Measurements from ENCODE around the gene PCBD2. TPM values are rescaled to one million over a fixed set of nuclear protein-coding genes. Genes with fewer than 3 reads are reported as not detected.
"Not testable (repeated sequence)": the region's sequence is repeated elsewhere in the genome, so short reads cannot be mapped to it uniquely, and the experiment has no call there.

PCBD2 gene
- total RNA-seq, 1 donor from 2014 or later, result 26.3 TPM

DNA sequence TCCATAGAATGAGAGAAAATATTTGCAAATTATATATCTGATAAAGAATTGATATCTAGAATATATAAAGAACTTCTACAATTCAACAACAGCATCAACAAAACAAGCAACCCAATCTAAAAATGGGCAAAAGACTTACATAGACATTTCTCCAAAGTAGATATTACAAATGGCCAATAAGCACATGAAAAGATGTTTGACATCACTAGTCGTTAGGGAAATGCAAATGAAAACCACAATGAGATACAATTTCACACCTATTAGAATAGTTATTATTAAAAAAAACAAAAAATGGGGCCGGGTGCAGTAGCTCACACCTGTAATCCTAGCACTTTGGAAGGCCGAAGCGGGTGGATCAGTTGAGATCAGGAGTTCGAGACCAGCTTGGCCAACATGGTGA lies 87.2 kb downstream of the PCBD2 start:
- Histone ChIP-seq H3K36me3 (no peaks in the 10 kb centered on the region), H3K4me1 (peaks cover 10% of the 10 kb centered on the region), H3K4me3 (no peak overlapping the region), H3K9me3 (replicated peaks) (peaks cover 6% of the 10 kb centered on the region), H3K27ac (replicated peaks) (no peak overlapping the region), H3K27me3 (ENCODE audit: low read depth) (no peaks in the 10 kb centered on the region)
- TF ChIP-seq CTCF (IDR thresholded peaks at IDR 0.05; ENCODE audit: borderline replicate concordance), result no peak
- intact Hi-C loops (cut with micrococcal nuclease), result no loop called here
- no peak for DNase-seq

DNA sequence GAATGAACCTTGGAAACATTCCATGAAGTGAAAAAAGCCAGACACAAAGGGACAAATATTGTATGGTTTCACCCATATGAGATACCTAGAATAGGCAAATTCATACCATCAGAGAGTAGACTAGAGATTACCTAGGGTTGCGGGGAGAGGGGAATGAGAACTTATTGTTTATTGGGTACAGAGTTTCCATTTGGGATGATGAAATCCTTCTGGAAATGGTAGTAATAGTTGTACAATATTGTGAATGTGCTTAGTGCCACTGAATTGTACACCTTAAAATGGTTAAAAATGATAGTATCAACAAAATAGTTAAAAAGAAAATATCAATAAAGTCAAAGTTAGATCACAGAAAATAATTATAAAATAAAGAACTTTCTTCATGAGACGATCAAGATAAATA lies 88.2 kb downstream of the PCBD2 start:
- DNase-seq, result no peak
- Histone ChIP-seq H3K4me1 (peaks cover 10% of the 10 kb centered on the region), H3K27me3 (ENCODE audit: low read depth) (no peaks in the 10 kb centered on the region), H3K36me3 (no peaks in the 10 kb centered on the region), H3K27ac (replicated peaks) (no peak overlapping the region), H3K4me3 (no peak overlapping the region), H3K9me3 (replicated peaks) (peaks cover 6% of the 10 kb centered on the region)
- TF ChIP-seq CTCF (IDR thresholded peaks at IDR 0.05; ENCODE audit: borderline replicate concordance), result no peak
- intact Hi-C loops (cut with micrococcal nuclease), result no loop called here

DNA sequence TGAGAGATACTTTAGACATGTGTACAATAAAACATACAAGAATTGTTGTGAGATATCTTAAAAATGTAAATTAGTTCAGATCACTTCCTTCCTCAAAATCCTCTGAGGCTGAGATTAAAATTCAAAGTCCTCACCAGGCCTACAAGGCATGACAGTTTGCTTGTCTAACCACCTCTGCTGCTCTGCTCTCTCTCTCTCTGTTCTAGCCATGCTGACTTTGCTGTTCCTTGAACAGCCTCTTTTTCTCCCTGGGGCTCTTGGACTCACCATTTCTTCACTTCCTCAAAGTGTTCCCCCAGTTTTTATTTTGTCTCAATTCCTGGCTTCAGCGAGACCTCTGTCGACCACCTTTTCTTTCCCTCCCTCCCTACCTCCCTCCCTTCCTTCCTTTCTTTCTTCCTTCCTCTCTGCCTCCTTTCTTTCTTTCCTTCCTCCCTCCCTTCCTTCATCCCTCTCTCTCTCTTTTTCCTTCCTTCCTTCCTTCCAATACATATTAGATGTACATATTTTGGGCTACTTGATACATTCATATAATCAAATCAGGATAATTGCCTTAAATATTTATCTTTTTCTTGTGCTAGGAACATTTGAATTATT lies 89.7 kb downstream of the PCBD2 start:
- no peaks in the 10 kb centered on the region for H3K27me3 ChIP-seq (ENCODE audit: low read depth)
- no peak for DNase-seq
- intact Hi-C loops (cut with micrococcal nuclease), result no loop called here
- no peak overlapping the region for H3K4me3 ChIP-seq
- H3K27ac ChIP-seq (replicated peaks), result no peak overlapping the region
- TF ChIP-seq CTCF (IDR thresholded peaks at IDR 0.05; ENCODE audit: borderline replicate concordance), result no peak
- H3K9me3 ChIP-seq (replicated peaks), result peaks cover 6% of the 10 kb centered on the region
- peaks cover 10% of the 10 kb centered on the region for H3K4me1 ChIP-seq
- no peaks in the 10 kb centered on the region for H3K36me3 ChIP-seq

DNA sequence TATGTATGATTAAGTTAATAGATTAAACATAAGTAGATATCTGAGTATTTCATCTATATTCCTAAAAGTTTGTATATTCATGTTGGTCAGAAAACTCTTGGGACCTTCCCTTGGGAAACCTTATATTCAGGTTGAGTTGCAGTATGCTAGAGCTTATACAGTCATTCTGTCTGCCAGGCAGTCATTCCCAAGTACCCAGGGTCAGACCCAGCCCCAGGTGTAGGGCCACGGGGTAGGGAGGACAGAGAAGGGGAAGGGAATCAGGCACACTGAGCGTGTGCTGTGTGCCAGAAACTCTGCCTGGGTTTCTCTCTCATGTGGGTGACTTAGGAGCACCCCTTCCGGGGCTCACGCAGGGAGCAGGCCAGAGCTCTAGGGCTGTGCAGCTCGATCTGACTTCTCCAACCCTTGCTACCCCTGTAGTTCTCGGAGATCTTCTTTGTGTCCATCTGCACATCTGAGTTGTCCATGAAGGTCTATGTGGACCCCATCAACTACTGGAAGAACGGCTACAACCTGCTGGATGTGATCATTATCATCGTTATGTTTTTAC lies 91.0 kb downstream of the PCBD2 start:
- Histone ChIP-seq H3K4me1 (peaks cover 10% of the 10 kb centered on the region), H3K36me3 (no peaks in the 10 kb centered on the region), H3K4me3 (no peak overlapping the region), H3K9me3 (replicated peaks) (peaks cover 5% of the 10 kb centered on the region), H3K27ac (replicated peaks) (no peak overlapping the region), H3K27me3 (ENCODE audit: low read depth) (no peaks in the 10 kb centered on the region)
- no peak for TF ChIP-seq CTCF (IDR thresholded peaks at IDR 0.05; ENCODE audit: borderline replicate concordance)
- intact Hi-C loops (cut with micrococcal nuclease), result no loop called here
- DNase-seq, result no peak

DNA sequence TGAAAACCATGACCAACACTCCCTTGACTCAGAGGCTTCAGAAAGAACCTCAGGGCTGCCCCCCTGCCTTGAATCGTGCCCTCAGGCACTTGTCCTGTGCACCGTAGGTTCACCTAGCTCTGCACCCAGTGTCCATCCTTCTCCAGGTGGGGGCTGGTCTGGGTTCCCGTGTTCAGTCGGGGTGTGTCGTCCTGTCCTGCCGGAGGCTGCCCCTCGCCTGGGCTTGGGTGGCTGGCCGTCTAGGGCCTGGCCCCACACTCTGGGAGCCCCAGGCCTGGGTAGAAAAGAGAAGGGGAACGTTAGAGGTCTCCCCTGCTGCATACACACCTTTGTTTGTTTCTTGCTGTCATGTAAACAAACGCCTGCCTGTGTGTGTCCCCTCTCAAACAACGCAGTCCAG lies 92.1 kb downstream of the PCBD2 start:
- H3K9me3 ChIP-seq (replicated peaks), result no peaks in the 10 kb centered on the region
- TF ChIP-seq CTCF (IDR thresholded peaks at IDR 0.05; ENCODE audit: borderline replicate concordance), result no peak
- H3K27me3 ChIP-seq (ENCODE audit: low read depth), result no peaks in the 10 kb centered on the region
- DNase-seq, result no peak
- H3K4me3 ChIP-seq, result no peak overlapping the region
- H3K27ac ChIP-seq (replicated peaks), result no peak overlapping the region
- no peaks in the 10 kb centered on the region for H3K36me3 ChIP-seq
- H3K4me1 ChIP-seq, result peaks cover 10% of the 10 kb centered on the region
- intact Hi-C loops (cut with micrococcal nuclease), result no loop called here

GRCh38 chr5:134998068-134998467 lies 93.1 kb downstream of the PCBD2 start:
- DNase-seq; H3K36me3 ChIP-seq; intact Hi-C loops (cut with micrococcal nuclease); H3K4me3 ChIP-seq; H3K27ac ChIP-seq (replicated peaks); H3K4me1 ChIP-seq; H3K27me3 ChIP-seq (ENCODE audit: low read depth); H3K9me3 ChIP-seq (replicated peaks): not testable (repeated sequence)

Data from left ventricle myocardium inferior (tissue), 1 donor.